HG03521 (cell line): Measurements from ENCODE around the gene CACTIN.

Experiments
- ATAC-seq: cut with Tn5 transposase; IDR thresholded peaks from one replicate; pipeline ENCODE4 v1.9.1; 2021; ENCODE audit warnings: mild to moderate bottlenecking, moderate library complexity; ENCODE audit not compliant: unreplicated experiment

Gene CACTIN

GRCh38 chr19:3610745-3611717 is 15.6 kb downstream of the CACTIN start:
- no peak for ATAC-seq

GRCh38 chr19:3609779-3610719 is 16.5 kb downstream of the CACTIN start:
- ATAC-seq: no peak

GRCh38 chr19:3608750-3609322 is 17.8 kb downstream of the CACTIN start:
- no peak for ATAC-seq

DNA sequence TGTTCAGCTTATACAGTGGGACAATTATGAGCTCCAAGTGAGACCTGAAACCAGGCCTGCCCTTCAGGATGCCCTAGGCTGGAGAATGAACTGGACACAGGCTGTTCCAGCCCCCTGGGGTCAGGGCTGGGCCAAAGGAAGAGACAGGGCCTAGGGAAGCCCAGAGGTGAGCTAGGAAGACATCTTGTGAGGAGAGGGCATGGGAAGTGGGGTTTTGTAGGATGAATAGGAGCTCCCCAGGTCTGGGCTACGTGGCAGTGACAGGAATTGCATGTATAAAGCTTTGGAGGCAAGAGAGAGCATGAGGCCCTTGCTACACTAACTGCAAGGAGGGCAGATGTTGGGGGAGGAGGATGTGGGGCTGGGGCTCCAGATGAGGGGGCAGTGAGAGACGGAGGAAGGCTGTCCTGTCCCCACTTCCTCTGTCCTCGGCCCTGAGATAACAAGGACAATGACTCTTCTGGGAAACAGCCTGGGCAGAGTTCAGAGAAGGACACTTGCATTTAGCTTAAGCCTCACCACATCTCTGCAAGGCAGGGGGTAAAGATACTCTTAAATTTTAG is 18.4 kb downstream of the CACTIN start:
- no peak for ATAC-seq

DNA sequence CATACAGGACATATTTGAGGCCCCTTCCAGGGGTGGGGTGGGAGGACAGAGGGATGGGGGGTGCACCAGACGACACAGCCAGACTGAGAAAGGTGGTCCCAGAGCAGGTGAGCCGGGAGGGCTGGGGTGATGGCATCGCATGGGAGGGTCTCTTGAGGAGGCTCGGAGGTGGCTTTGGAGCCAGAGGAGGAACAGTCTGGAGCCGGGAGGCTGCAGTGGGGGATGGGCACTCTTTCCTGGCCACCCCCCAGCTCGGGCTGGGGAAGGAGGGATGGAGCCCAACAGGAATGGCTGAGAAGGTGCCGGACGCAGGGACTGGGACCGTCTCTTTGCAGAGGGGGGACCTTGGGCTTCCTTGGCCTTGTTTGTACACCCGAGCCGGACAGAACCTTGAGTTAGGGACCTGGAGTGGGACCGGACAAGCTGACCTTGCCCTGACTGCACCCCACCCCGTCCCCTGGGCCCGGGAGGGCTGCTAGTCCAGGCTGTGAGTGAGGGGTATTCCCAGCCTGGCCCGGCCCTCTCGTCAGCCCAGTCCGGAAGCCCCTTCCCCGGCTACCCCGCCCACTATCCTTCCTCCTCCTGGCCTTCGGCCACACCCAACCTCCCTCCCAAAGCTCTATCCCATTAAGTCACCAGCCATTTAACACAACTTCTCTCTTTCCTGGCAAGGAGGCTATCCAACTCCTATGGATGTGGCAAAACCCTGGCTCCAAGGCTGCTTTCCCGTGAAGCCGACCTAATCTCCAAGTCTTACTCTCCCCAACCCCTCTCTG is 19.1 kb downstream of the CACTIN start:
- ATAC-seq: no peak

DNA sequence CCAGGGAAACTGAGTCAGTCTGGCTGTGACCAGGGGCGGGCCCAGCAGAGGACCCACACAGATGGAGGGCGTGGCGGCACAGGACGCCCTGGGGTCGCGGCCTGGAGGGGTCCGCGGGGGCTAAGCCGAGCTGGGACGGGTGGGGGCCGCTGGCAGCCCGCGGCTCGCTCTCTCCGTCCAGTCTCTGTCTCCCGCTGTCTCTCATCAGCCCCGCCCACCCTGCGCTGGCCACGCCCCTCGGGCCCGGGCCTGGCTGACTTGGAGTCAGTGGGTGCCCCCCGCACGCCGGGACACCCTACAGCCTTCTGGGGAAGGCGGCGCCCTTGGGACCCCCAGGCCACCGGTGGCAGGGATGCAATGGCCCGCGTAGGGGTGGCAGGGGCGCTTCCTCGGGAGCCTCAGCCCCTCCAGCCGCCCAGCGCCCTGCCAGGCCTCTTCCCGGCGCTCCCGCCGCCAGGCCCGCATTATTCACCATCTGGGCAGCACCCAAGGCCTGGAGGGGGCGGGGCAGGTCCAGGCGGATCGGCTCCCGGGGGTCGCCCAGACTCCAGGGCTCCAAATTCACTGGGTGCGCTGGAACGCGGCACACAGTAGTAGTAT is 19.8 kb downstream of the CACTIN start, which contains the start of gene TBXA2R:
TSS of gene TBXA2R (minus strand) at position 186 of the 600 bp plus-strand sequence. CDS start 6,241 bp downstream, outside the sequence.
- no peak for ATAC-seq

- no peak for ATAC-seq
Observed at GRCh38 chr19:3606174-3606689, 20.4 kb downstream of the CACTIN start.

DNA sequence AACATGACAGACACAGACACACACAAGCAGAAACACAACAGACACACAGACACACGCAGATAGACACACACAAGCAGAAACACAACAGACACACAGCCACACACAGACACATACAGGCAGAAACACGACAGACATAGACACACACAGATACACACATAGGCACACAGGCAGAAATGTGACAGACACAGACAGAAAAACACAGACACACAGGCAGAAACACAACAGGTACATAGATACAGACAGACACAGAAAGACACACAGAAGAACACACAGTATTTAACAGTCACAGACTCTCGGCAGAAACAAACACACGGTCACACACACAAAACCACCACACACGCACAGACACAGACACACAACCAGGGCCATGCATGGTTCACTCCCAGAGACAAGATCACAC is 20.8 kb downstream of the CACTIN start:
- no peak for ATAC-seq

- ATAC-seq: no peak
Observed at GRCh38 chr19:3605361-3605760, 21.2 kb downstream of the CACTIN start.

DNA sequence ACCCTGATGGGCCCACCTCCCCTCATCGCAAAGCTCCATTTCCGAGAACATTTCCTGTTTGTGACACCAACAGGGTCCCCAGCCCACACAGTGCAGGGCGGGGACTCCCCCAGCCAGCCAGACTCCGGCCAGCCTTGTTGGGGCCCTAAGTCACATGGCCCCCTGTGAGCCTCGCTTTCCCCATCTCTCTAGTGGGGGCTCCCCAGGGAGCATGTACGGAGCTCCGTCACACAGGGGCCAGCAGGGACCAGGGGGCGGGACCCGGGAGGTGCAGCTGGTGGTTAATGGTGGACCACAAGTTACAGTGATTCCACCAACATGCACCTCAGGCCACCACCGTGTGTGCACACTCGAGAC is 21.6 kb downstream of the CACTIN start:
- no peak for ATAC-seq

GRCh38 chr19:3604227-3604986 is 22.2 kb downstream of the CACTIN start:
- ATAC-seq: no peak

GRCh38 chr19:3603121-3603811 is 23.3 kb downstream of the CACTIN start:
- no peak for ATAC-seq

- no peak for ATAC-seq
Observed at GRCh38 chr19:3601021-3601420, 25.6 kb downstream of the CACTIN start.

DNA sequence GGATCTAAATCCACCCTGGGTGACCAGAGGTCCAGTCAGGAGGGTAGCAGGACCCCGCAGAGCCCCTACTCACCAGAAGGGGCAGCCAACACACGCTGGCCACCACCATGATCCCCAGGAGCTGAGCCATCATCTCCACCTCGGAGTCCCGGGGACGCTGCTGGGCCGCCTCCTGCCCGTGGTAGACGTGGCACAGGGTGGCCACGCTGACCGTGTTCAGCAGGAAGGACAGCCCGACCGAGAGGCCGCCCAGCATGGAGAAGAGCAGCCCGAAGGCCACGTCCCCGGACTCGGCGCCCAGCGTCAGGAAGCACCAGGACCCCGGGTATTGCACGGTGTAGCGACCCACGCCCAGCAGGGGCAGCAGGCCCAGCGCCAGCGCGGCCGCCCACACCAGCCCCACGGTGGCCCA is 26.8 kb downstream of the CACTIN start:
- no peak for ATAC-seq

DNA sequence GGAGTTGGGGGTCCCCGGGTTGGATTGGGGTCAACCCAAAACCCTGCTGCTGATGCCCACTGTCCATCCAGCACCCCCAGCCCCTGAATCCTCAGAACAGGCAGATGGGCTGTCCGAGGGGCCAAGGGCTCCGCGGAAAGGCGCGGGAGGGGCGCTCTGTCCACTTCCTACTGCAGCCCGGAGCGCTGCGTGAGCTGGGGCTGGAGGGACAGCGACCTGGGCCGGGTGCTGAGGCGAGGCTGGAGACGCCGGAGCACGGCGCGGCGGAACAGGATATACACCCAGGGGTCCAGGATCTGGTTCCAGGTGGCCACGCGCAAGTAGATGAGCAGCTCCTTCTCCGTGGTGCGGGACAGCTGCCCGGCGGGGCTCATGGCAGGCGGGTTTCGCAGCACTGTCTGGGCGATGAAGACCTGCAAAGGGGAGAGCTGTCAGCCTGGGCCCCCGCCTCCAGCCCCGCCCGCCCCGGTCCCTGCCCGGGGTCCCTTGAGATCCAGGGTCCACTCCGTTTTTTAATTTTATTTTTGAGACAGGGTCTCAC is 31.0 kb downstream of the CACTIN start:
- no peak for ATAC-seq

DNA sequence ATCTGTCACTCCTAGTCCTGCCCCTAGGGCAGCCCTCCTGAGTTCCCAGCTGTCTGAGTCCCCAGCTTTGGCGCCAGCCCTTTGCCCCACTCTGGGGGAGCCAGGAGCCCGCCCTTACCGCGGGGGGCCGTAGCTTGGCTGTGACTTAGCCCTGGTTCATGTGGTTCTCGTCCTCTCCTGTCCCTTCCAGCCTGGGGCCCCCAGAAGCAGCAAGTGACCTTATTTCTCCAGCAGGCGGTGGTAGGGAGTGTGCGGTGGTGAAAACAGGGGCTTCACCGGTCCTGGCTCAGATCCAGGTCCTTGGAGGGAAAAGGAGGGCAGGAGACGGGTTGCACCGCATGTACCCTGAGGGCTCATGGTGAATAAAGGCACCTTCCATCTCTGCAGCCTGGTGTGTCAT is 33.4 kb downstream of the CACTIN start:
- ATAC-seq: no peak

GRCh38 chr19:3591876-3592613 is 34.5 kb downstream of the CACTIN start:
- no peak for ATAC-seq
